ENCODE measurements around the gene STXBP1. TPM values are rescaled to one million over a fixed set of nuclear protein-coding genes. Genes with fewer than 3 reads are reported as not detected.

Gene STXBP1
- total and polyA plus RNA-seq, 9 of the 15 experiments (the other 6 are each of a cell fraction or from before 2014, with no cell fraction given): 4.6 to 35.1 (median 9.7) TPM

- TF ChIP-seq, protein P1, sequence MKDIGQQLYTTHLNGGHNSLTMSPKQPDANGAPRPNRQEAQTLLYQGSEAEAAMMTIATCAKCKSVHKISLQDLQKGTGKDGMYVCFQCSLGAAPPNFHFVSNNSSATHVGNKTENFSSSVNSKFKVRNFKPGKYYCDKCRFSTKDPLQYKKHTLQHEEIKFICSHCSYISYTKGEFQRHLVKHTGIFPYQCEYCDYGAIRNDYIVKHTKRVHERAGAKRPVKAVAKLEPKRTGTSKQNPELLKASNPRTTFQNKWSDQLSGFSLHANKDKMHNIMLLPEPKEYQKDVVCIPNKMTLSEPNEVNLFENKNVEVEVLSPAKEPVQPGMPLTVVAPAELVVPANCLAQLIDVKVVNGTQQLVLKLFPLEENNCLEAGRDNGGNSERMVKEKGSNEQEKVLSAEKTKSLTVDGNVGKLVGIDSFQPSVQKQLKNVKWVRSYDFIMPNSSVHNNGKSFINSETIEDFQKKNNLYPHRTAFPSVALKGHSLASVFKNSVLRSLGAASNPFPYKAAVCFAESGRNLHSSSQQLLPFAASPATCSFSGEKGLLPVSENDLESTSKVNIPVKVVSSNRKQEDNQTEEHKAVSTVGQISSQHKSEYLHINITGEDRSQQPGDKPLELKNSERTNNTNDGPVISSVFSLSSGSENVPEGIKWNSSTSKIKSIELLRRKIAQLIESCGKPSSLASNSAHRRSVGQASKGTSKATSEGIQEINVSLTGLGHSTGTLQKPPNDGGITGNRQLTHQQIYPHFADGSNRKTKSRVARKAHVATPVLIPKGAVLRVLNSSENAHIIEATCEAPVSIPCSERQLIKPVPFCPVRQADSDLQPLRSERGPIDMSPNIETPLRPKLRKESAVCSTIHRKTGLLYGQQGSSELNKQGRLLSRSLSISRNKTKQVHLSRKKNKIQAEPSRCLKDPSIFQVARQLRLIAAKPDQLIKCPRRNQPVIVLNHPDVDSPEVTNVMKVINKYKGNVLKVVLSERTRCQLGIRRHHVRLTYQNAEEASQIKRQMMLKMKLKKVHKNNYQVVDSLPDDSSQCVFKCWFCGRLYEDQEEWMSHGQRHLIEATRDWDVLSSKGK (CRISPR knock-in tag; IDR thresholded peaks at IDR 0.05): no peak
- no peak for TF ChIP-seq ZNF165 (CRISPR knock-in tag; IDR thresholded peaks at IDR 0.05; ENCODE audit: borderline replicate concordance)
- TF ChIP-seq PRPF4 (IDR thresholded peaks at IDR 0.05; ENCODE audit: insufficient read depth, low read depth, low read length, poor library complexity, severe bottlenecking): no peak
- no peak for TF ChIP-seq ZNF79 (CRISPR knock-in tag; IDR thresholded peaks at IDR 0.05; ENCODE audit: low read depth)
- TF ChIP-seq FOXK1 (CRISPR knock-in tag; IDR thresholded peaks at IDR 0.05; ENCODE audit: borderline replicate concordance): 0 out of 2 replicates have a peak, but pooled peaks have one; percentile 25
- TF ChIP-seq, protein P2, sequence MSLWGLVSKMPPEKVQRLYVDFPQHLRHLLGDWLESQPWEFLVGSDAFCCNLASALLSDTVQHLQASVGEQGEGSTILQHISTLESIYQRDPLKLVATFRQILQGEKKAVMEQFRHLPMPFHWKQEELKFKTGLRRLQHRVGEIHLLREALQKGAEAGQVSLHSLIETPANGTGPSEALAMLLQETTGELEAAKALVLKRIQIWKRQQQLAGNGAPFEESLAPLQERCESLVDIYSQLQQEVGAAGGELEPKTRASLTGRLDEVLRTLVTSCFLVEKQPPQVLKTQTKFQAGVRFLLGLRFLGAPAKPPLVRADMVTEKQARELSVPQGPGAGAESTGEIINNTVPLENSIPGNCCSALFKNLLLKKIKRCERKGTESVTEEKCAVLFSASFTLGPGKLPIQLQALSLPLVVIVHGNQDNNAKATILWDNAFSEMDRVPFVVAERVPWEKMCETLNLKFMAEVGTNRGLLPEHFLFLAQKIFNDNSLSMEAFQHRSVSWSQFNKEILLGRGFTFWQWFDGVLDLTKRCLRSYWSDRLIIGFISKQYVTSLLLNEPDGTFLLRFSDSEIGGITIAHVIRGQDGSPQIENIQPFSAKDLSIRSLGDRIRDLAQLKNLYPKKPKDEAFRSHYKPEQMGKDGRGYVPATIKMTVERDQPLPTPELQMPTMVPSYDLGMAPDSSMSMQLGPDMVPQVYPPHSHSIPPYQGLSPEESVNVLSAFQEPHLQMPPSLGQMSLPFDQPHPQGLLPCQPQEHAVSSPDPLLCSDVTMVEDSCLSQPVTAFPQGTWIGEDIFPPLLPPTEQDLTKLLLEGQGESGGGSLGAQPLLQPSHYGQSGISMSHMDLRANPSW (CRISPR knock-in tag; IDR thresholded peaks at IDR 0.05): peak; percentile 72; the same call in 1 of the 2 replicates
These were observed 123.6 kb downstream of the STXBP1 start (continued) for GRCh38 chr9:127735530-127736185.

Measured in K562 (cell line).